NT2/D1 (cell line): ENCODE results near the gene TEX50.
"Not testable (repeated sequence)": the region's sequence is repeated elsewhere in the genome, so short reads cannot be mapped to it uniquely, and the experiment has no call there.

Experiments
- SUZ12 ChIP-seq: IDR thresholded peaks from 2 replicates; pipeline ENCODE4 v1.6.1; 2011; ENCODE audit not compliant: insufficient read length, insufficient read depth; ENCODE audit errors: extremely low read depth
- YY1 ChIP-seq: IDR thresholded peaks from 2 replicates; pipeline ENCODE4 v1.6.1; 2011; ENCODE audit not compliant: insufficient read length, insufficient read depth
- ZNF274 ChIP-seq: IDR thresholded peaks from 2 replicates; pipeline ENCODE4 v1.6.1; 2011; ENCODE audit warnings: mild to moderate bottlenecking, low read depth, low read length

GRCh38 chr1:173637236-173638042, 2.3 kb downstream of the TEX50 start:
- not testable (repeated sequence) for TF ChIP-seq SUZ12, YY1, ZNF274
